ENCODE results near the gene MRPL36. TPM values are rescaled to one million over a fixed set of nuclear protein-coding genes. Genes with fewer than 3 reads are reported as not detected.

Gene MRPL36
- total RNA-seq, 4 donors from 2014 or later = 42.6 to 56.1 (median 46.2) TPM

DNA sequence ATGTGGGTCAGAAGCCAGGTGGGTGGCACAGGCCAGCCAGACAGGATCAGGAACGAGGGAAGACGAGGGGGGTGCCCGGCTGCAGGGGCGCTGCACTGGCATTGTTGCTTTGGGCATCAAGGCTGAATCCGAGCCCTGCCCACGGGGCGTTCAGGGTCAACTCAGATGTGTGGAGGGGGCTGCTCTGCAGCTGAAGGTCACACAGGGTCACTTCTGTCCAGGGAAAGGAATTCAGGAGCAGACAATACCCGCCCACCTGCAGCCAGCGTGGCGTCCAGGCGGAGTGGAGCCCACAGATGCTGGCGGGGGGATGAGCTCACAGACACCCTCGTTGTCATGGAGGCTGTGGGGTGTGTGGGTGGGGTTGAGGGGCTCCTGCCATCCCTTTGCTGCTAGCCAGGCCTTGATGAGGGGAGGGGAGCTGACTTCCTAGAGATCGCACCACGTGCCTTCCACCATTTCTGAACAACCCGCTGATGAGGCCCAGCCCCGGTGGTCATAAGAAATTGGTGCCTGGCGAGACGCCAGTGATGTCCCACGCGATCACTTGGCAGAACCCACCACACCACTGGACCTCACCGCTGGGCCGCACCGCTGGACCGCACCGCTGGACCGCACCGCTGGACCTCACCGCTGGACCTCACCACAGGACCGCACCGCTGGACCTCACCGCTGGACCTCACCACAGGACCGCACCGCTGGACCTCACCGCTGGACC is 31.2 kb downstream of the MRPL36 start:
- no peak for DNase-seq (ENCODE audit: extremely low spot score)
- Histone ChIP-seq H3K36me3 (no peaks in the 10 kb centered on the region), H3K27me3 (peaks cover 0 to 71% (median 0%) of the 10 kb centered on the region in 4 donors), H3K27ac (replicated peaks in 1 of 4) (no peak overlapping the region), H3K4me3 (no peak overlapping the region), H3K9me3 (no peaks in the 10 kb centered on the region), H3K4me1 (no peaks in the 10 kb centered on the region)
- WGBS = 93% methylated on average over 17 of the region's 35 CpGs
- no peak for TF ChIP-seq POLR2A (IDR thresholded peaks at IDR 0.05; ENCODE audit: low read depth)
- TF ChIP-seq POLR2AphosphoS5 (IDR thresholded peaks at IDR 0.05) = no peak
- intact Hi-C loops (cut with DNase I) = no loop called here

- 53% methylated on average over 7 of the region's 16 CpGs for WGBS
- H3K27ac ChIP-seq (replicated peaks in 1 of 4) = no peak overlapping the region
- H3K9me3 ChIP-seq = no peaks in the 10 kb centered on the region
- H3K4me1 ChIP-seq = no peaks in the 10 kb centered on the region
- intact Hi-C loops (cut with DNase I) = no loop called here
- no peaks in the 10 kb centered on the region for H3K36me3 ChIP-seq
- H3K4me3 ChIP-seq = no peak overlapping the region
- peaks cover 0 to 75% (median 0%) of the 10 kb centered on the region in 4 donors for H3K27me3 ChIP-seq
- DNase-seq (ENCODE audit: extremely low spot score) = no peak
- TF ChIP-seq POLR2AphosphoS5 (IDR thresholded peaks at IDR 0.05) (no peak), POLR2A (IDR thresholded peaks at IDR 0.05; ENCODE audit: low read depth) (no peak), EP300 (IDR thresholded peaks at IDR 0.05) (no peak)
- TF ChIP-seq, protein P1, sequence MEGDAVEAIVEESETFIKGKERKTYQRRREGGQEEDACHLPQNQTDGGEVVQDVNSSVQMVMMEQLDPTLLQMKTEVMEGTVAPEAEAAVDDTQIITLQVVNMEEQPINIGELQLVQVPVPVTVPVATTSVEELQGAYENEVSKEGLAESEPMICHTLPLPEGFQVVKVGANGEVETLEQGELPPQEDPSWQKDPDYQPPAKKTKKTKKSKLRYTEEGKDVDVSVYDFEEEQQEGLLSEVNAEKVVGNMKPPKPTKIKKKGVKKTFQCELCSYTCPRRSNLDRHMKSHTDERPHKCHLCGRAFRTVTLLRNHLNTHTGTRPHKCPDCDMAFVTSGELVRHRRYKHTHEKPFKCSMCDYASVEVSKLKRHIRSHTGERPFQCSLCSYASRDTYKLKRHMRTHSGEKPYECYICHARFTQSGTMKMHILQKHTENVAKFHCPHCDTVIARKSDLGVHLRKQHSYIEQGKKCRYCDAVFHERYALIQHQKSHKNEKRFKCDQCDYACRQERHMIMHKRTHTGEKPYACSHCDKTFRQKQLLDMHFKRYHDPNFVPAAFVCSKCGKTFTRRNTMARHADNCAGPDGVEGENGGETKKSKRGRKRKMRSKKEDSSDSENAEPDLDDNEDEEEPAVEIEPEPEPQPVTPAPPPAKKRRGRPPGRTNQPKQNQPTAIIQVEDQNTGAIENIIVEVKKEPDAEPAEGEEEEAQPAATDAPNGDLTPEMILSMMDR (IDR thresholded peaks at IDR 0.05) = no peak
Observed at GRCh38 chr5:1767524-1768282, 31.9 kb downstream of the MRPL36 start.

DNA sequence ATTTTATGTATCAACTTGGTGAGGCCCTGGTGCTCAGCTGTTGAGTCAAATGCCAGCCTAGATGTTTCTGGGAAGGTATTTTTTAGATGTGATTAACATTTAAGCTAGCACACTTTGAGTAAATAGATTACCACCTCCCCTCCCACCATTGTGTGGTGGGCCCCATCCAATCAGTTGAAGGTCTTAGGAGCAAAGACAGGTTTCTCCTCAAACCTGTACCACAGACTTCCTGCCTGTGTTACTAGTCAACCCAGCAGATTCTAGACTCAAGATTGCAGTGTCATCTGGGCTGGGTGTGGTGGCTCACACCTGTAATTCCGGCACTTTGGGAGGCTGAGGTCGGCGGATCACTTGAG is 33.8 kb downstream of the MRPL36 start:
- no peaks in the 10 kb centered on the region for H3K4me1 ChIP-seq
- TF ChIP-seq POLR2AphosphoS5 (IDR thresholded peaks at IDR 0.05) = no peak
- no peak for TF ChIP-seq EP300 (IDR thresholded peaks at IDR 0.05)
- no peak for TF ChIP-seq POLR2A (IDR thresholded peaks at IDR 0.05; ENCODE audit: low read depth)
- TF ChIP-seq, protein P1 (IDR thresholded peaks at IDR 0.05) = no peak
- H3K27me3 ChIP-seq = peaks cover 0 to 75% (median 0%) of the 10 kb centered on the region in 4 donors
- H3K4me3 ChIP-seq = no peak overlapping the region
- intact Hi-C loops (cut with DNase I) = no loop called here
- H3K9me3 ChIP-seq = no peaks in the 10 kb centered on the region
- no peaks in the 10 kb centered on the region for H3K36me3 ChIP-seq
- no peak for DNase-seq (ENCODE audit: extremely low spot score)
- 95% methylated on average over 3 of the region's 3 CpGs for WGBS
- no peak overlapping the region for H3K27ac ChIP-seq (replicated peaks in 1 of 4)

GRCh38 chr5:1765141-1765879 is 34.3 kb downstream of the MRPL36 start:
- H3K4me1 ChIP-seq = no peaks in the 10 kb centered on the region
- no peak for DNase-seq (ENCODE audit: extremely low spot score)
- intact Hi-C loops (cut with DNase I) = no loop called here
- no peaks in the 10 kb centered on the region for H3K9me3 ChIP-seq
- WGBS = 70% methylated on average over 13 of the region's 15 CpGs
- no peaks in the 10 kb centered on the region for H3K36me3 ChIP-seq
- H3K4me3 ChIP-seq = no peak overlapping the region
- peaks cover 0 to 75% (median 0%) of the 10 kb centered on the region in 4 donors for H3K27me3 ChIP-seq
- no peak overlapping the region for H3K27ac ChIP-seq (replicated peaks in 1 of 4)
- TF ChIP-seq EP300 (IDR thresholded peaks at IDR 0.05) (no peak), POLR2A (IDR thresholded peaks at IDR 0.05; ENCODE audit: low read depth) (no peak), POLR2AphosphoS5 (IDR thresholded peaks at IDR 0.05) (no peak)
- TF ChIP-seq, protein P1 (IDR thresholded peaks at IDR 0.05) = no peak

- Histone ChIP-seq H3K27me3 (peaks cover 0 to 69% (median 0%) of the 10 kb centered on the region in 4 donors), H3K4me3 (no peak overlapping the region), H3K9me3 (no peaks in the 10 kb centered on the region), H3K4me1 (no peaks in the 10 kb centered on the region), H3K36me3 (no peaks in the 10 kb centered on the region), H3K27ac (replicated peaks in 1 of 4) (no peak overlapping the region)
- WGBS = 75% methylated on average over 11 of the region's 11 CpGs
- intact Hi-C loops (cut with DNase I) = loop anchor here (5.0 kb wide), 1 partner anchor 278 kb away; no protein-coding TSS in a partner anchor
- no peak for DNase-seq (ENCODE audit: extremely low spot score)
- TF ChIP-seq POLR2AphosphoS5 (IDR thresholded peaks at IDR 0.05) (no peak), EP300 (IDR thresholded peaks at IDR 0.05) (no peak), POLR2A (IDR thresholded peaks at IDR 0.05; ENCODE audit: low read depth) (no peak)
- TF ChIP-seq, protein P1 (IDR thresholded peaks at IDR 0.05) = no peak
Observed at GRCh38 chr5:1764606-1764960, 35.1 kb downstream of the MRPL36 start.

All from esophagus muscularis mucosa (tissue), 4 donors.